ENCODE results near the gene SLC27A4.

DNA sequence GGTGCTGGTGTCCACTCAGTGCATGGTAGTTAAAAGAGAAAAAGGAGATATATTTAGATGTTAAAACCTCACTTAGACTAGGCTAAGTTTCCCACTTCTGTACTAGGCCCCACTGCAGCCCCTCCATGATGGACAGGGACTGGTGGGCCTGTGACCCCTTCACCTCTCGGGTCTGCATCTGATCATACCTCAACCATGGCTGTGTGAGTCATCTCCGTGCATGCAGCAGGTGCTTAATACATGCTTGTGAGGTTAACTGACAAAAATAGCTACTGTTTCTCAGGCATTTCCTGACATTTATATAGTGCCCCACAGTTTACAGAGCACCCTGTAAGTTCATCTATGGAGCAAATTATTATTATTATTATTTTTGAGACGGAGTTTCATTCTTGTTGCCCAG is 22.4 kb downstream of the SLC27A4 start:
- TF ChIP-seq, protein P1, sequence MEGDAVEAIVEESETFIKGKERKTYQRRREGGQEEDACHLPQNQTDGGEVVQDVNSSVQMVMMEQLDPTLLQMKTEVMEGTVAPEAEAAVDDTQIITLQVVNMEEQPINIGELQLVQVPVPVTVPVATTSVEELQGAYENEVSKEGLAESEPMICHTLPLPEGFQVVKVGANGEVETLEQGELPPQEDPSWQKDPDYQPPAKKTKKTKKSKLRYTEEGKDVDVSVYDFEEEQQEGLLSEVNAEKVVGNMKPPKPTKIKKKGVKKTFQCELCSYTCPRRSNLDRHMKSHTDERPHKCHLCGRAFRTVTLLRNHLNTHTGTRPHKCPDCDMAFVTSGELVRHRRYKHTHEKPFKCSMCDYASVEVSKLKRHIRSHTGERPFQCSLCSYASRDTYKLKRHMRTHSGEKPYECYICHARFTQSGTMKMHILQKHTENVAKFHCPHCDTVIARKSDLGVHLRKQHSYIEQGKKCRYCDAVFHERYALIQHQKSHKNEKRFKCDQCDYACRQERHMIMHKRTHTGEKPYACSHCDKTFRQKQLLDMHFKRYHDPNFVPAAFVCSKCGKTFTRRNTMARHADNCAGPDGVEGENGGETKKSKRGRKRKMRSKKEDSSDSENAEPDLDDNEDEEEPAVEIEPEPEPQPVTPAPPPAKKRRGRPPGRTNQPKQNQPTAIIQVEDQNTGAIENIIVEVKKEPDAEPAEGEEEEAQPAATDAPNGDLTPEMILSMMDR (IDR thresholded peaks at IDR 0.05): no peak
- no peak for TF ChIP-seq ZFX (IDR thresholded peaks at IDR 0.05; ENCODE audit: borderline replicate concordance)
